NCI-H2227 treated with DMSO at 0.1 percent for 48 hours (cell line): Measurements from ENCODE around the gene SRXN1.
"Not testable (repeated sequence)": the region's sequence is repeated elsewhere in the genome, so short reads cannot be mapped to it uniquely, and the experiment has no call there.

ENCODE experiments used
- DNase-seq: peaks from one replicate; lab custom pipeline; 2025; lab: John Stamatoyannopoulos, UW

The SRXN1 gene

DNA sequence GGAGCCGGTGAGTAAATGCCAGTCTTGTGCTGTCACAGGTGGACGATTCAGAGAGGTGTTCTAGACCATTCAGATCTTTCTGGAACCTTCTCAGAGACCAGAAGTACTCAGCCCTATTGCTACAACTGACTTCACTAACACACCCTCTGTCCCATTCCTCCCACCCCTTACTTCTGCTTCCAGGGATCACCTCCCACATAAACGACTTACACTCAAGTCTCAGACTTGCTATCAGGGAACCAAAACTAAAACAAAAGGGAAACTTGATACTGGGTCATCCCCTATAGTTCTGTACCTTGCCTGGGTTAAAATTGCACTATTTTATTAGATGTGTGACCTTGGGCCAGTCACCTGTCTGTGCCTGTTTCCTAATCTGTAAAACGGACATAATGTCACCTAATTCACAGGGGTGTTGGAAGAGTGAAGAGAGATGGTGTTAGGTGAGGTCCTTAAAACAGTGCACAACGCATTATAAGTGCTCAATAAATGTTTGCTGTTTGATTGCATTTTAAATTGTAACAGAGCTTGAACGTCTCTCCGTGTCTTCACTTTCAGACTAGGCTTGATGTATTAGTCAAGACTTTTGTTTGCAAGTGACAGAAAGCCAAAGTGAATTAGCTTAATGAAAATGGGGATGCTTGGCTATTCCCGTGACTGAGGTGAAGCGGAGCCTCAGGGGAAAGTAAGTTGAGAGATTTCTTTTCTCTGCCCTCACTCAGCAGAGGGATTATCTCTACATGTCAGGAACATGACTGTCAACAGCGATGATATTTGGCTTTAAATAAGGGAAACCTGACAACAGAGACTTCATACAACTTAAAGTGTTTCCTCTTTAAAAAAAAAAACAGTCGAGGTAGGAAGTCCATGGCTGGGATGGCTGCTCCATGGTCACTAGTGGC, 3.0 kb upstream of the SRXN1 start:
- no peak for DNase-seq

GRCh38 chr20:654417-654750, 1.4 kb upstream of the SRXN1 start:
- DNase-seq: no peak

DNA sequence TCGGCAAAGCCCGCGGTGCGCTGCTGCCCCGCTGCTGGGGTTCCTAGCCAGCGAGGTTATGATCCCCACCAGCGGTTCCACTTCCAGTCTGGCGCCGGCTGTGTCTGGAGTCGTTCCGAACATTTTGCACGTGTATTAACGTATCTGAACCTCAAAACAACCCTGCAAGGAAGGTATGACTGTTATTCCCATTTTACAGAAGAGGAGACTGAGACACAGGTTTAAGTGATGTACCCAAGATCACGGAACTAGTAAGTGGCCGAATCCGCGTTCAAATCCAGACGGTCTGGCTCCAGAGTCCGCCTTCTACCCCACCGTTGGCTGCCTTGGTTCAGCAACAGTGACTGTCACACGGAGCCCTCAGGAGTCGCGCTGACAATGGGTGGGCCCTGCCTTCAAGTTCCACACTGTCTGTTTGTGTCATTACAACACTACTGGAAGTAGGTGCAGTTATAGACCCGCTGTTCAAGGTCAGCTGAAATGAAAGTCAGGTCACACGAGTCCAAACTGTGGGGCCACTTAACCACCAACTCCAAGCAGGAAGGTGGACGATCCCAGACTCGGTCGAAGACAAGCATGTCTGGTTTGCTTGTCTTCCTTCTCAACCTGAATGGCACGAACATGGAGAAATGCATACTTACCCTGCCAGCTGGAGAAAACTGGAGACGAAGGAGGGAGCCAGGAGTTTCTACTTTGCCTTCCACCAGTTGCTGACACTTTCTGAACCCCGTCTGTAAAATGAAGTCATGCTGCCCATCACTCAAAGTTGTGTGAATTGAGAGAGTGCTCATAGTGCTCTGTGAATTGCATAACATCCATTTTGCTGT, 803 bp upstream of the SRXN1 start:
- no peak for DNase-seq

DNA sequence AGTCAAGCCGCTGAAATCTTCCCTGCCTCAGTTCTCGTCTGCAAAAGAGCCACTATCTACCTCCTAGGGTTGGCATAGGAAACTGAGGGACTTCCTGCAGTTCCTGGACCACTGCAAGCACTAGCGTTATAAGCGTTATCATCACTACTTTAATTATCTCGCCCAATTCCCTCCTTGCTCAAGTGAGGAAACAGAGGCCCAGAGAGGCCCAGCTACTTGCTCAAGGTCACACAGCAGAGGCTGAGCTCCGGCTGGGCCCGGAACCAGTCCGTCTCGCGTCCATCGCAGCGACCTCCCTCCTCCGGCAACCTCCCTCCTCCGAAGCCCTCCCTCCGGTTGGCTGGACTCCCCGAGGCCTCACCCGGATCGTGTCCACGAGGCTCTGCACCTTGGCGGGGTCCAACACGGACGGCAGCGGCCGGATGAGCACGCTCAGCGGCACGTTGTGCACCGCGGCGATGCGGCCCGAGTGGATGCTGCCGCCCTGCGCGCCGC, 338 bp downstream of the SRXN1 start:
- DNase-seq: no peak

GRCh38 chr20:651713-652614, 1.0 kb downstream of the SRXN1 start:
- DNase-seq: no peak

GRCh38 chr20:650954-651353, 2.0 kb downstream of the SRXN1 start:
- no peak for DNase-seq

GRCh38 chr20:650281-650680, 2.7 kb downstream of the SRXN1 start:
- DNase-seq: no peak

DNA sequence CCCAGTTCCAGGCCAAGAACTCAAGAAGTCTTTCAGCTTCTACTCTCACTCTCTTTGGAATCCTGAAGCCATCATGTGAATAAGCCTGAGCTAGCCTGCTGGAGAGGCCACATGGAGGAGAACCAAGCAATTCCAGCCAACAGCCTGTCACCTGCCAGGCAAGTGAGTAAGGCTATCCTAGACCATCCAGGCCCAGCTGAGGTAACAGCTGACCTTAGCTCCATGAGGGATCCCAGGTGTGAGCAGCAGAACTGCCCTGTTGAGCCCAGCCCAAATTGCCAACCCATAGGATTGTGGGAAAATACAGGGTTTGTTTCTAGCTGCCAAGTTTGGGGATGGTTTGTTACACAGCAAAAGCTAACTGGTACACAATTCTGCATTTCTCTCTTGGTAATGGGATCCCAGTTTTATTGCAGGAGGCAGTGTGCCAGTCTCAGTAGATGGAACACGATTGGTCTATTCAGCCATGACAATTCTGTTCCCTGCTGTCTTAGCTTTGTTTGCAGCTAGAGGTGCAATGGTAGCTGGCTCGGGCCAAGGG, 5.5 kb downstream of the SRXN1 start:
- DNase-seq: no peak

DNA sequence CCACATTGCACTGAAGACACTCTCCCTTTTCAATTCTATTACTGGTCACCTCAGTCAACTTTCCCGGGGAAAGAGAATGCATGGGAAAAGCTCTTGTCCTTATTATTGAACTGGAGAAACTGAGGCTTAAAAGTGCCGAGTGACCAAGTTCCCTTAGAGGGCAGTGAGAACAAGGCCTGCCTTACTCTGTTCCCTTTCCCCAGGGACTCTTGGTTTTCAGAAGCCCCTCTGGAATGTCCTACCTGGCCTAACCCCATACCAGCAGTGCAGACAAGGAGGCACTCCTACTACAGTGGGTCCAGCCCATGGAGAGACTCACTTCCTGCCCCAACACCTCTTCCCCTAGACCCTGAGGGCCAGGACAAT, 6.1 kb downstream of the SRXN1 start:
- no peak for DNase-seq

- no peak for DNase-seq
These were observed 6.7 kb downstream of the SRXN1 start for GRCh38 chr20:646107-646867.

- peak; percentile 53 for DNase-seq
These were observed 7.5 kb downstream of the SRXN1 start for GRCh38 chr20:645318-646106.

- DNase-seq: no peak
These were observed 8.2 kb downstream of the SRXN1 start for GRCh38 chr20:644692-645317.

DNA sequence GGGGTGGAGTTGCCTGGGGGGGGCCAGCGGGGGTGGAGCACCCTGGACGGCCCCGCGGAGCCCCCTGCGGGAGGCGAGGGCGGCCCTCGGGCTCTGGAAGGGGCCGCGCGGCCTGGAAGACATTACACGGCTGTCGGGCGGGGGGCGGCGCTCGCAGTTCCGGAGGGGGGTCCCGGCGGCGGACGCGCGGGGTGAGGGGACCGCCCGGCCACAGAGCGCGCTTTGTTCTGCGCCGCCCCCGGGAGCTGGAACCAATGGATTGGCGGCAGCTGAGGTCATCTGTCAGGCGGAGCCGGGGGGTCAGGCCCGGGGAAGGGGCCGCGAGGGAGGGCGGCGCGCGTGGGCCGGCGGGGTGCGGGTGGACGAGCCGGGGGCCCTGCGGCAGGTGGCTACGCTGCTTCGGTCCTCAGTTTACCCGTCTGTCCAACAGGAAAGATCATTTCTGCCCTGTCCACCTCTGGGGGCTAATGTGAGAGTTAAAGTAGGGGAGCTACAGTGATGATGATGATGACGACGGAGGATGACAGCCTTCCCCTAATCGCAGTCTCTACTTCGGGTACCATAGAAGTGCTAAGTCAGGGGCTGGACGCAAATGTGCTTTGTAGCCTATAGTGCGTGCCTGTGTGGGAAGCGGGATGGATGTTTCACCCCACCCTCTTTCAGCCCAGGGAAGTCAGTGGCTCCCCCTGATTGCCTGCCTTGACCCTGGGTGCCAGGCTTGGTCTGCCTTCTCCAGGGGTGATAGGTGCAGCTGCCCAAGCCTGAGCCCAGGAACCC, 10.4 kb downstream of the SRXN1 start:
- DNase-seq: no peak

DNA sequence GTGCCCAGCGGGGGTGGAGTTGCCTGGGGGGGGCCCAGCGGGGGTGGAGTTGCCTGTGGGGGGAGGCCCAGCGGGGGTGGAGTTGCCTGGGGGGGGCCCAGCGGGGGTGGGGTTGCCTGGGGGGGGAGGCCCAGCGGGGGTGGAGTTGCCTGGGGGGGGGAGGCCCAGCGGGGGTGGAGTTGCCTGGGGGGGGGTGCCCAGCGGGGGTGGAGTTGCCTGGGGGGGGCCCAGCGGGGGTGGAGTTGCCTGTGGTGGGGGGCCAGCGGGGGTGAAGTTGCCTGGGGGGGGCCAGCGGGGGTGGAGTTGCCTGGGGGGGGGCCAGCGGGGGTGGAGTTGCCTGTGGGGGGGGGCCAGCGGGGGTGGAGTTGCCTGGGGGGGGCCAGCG, 11.0 kb downstream of the SRXN1 start:
- DNase-seq: not testable (repeated sequence)

DNA sequence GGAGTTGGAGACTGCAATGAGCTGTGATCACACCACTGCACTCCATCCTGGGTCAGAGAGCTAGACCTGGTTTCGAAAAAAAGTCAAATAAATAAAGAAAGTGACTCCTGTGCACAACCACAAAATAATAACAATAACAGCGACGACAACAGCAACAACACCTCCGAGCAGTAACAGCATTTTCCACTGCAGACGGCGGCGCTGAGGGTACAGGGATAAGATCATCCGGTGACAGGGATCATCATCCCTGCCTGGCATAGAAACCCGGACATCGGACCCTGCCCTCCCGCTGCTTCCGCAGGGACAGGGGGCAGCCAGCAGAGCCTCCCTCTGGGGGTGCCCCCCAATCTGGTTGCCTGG, 11.5 kb downstream of the SRXN1 start:
- DNase-seq: no peak

DNA sequence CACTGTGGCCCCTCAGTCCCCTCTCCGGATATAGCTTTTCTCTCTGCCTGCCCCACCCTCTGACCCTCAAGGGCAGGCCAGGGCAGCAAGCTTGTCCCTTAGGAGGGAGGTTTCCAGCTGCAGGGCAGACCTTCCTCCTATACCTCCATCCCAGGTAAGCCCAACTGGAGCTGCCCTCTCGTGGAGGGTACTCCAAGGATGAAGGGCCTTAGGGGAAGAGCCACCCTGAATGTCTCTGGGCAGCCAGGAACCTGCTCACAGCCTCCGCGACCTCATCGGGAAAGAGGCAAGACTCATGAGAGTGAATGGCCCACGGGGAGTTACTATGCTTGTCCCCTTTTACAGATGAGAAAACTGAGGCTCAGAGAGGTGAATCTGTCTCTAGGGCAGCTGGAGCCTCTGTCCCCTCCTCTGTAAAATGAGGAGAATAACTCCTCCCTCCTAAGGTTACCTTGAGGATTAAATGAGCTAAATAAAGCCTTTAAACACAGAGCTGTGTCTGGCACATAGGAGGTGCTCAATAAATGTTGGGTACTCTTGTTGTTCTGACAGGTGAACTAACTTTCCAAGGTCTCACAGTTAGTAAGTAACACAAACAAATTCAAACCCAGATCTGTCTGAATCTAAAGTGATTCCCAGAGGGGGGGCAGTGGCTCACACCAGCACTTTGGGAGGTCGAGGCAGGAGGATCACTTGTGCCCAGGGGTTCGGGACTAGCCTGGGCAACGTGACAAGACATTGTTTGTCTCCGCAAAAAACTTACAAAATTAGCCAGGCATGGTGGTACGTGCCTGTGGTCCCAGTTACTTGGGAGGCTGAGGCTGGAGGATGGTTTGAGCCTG, 12.1 kb downstream of the SRXN1 start:
- no peak for DNase-seq

GRCh38 chr20:638579-638978, 14.4 kb downstream of the SRXN1 start:
- no peak for DNase-seq

- DNase-seq: no peak
These were observed 15.4 kb downstream of the SRXN1 start for GRCh38 chr20:637559-637958.
